CD4-positive, alpha-beta T cell treated with Interleukin-6 for 4 hours (primary cell): ENCODE data around the gene CREB5.
"Not testable (repeated sequence)": the region's sequence is repeated elsewhere in the genome, so short reads cannot be mapped to it uniquely, and the experiment has no call there.

Experiments
- DNase-seq: peaks from one replicate; pipeline ENCODE4 v3.0.0-alpha.2; 2020; ENCODE audit warnings: mixed read lengths

The CREB5 gene

GRCh38 chr7:28793381-28794085 is 381.2 kb downstream of the CREB5 start:
- no peak for DNase-seq

- no peak for DNase-seq
Measured at GRCh38 chr7:28798274-28798673, 386.0 kb downstream of the CREB5 start.

GRCh38 chr7:28799619-28800018 is 387.3 kb downstream of the CREB5 start:
- no peak for DNase-seq

- DNase-seq = no peak
Measured at GRCh38 chr7:28800150-28800549, 387.8 kb downstream of the CREB5 start.

GRCh38 chr7:28802450-28802849 is 390.1 kb downstream of the CREB5 start:
- no peak for DNase-seq

GRCh38 chr7:28804157-28804556 is 391.8 kb downstream of the CREB5 start:
- no peak for DNase-seq

GRCh38 chr7:28804990-28805389 is 392.7 kb downstream of the CREB5 start:
- no peak for DNase-seq

- no peak for DNase-seq
Measured at GRCh38 chr7:28806841-28807240, 394.5 kb downstream of the CREB5 start.

GRCh38 chr7:28807396-28807994 is 395.2 kb downstream of the CREB5 start:
- DNase-seq = no peak

- DNase-seq = no peak
Measured at GRCh38 chr7:28808796-28809533, 396.6 kb downstream of the CREB5 start.

GRCh38 chr7:28811008-28811407 is 398.7 kb downstream of the CREB5 start:
- DNase-seq = no peak

- DNase-seq = no peak
Measured at GRCh38 chr7:28811701-28812430, 399.5 kb downstream of the CREB5 start.

GRCh38 chr7:28812616-28813015 is 400.3 kb downstream of the CREB5 start:
- no peak for DNase-seq

- no peak for DNase-seq
Measured at GRCh38 chr7:28813243-28813962, 401.1 kb downstream of the CREB5 start.

- no peak for DNase-seq
Measured at GRCh38 chr7:28815369-28815927, 403.1 kb downstream of the CREB5 start.

GRCh38 chr7:28815928-28816373 is 403.6 kb downstream of the CREB5 start:
- no peak for DNase-seq

- DNase-seq = no peak
Measured at GRCh38 chr7:28818996-28819395, 406.7 kb downstream of the CREB5 start.

- no peak for DNase-seq
Measured at GRCh38 chr7:28823582-28823981, 411.3 kb downstream of the CREB5 start.

GRCh38 chr7:28825817-28826448 is 413.6 kb downstream of the CREB5 start:
- DNase-seq = not testable (repeated sequence)

- DNase-seq = no peak
Measured at GRCh38 chr7:28830846-28831245, 418.5 kb downstream of the CREB5 start.

- DNase-seq = no peak
Measured at GRCh38 chr7:28832669-28833068, 420.4 kb downstream of the CREB5 start.

GRCh38 chr7:28835800-28836199 is 423.5 kb downstream of the CREB5 start:
- no peak for DNase-seq
